RPMI7951 (cell line): Measurements from ENCODE around the gene TSFM. TPM values are rescaled to one million over a fixed set of nuclear protein-coding genes. Genes with fewer than 3 reads are reported as not detected.

ENCODE experiments used
- DNase-seq: peaks from one replicate; pipeline ENCODE4 v3.0.0-alpha.2; 2012; ENCODE audit warnings: low read depth
- total RNA-seq: library from RNA; depleted of rRNA; stranded (reverse); fragments of >200 nt; shearing (Covaris generic); gene quantifications from 2 replicates; pipeline ENCODE4 v1.2.3, GENCODE V29; 2014

Gene TSFM
- total RNA-seq, 1 experiment from 2014 or later, result 43.1 TPM

DNA sequence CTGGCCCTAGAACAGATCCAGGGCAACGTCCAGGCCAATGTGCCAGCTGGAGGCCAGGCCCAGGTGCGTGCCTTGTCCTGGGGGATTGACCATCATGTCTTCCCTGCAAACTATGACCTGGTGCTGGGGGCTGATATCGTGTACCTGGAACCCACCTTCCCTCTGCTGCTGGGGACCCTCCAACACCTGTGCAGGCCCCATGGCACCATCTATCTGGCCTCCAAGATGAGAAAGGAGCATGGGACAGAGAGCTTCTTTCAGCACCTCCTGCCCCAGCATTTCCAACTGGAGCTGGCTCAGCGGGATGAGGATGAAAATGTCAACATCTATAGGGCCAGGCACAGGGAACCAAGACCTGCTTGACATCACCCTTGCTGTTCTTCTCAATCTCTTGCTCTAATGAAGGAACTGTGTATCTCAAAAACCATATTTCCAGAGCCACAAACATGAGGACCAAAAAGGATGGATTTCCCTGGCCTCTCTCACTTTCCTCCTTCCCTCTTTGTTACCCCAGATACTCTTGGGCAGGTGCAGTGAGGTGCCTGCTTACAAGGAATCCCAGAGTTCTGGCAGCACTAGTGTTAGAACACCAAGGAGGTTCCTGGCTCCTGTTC, 2.2 kb upstream of the TSFM start:
- no peak for DNase-seq

DNA sequence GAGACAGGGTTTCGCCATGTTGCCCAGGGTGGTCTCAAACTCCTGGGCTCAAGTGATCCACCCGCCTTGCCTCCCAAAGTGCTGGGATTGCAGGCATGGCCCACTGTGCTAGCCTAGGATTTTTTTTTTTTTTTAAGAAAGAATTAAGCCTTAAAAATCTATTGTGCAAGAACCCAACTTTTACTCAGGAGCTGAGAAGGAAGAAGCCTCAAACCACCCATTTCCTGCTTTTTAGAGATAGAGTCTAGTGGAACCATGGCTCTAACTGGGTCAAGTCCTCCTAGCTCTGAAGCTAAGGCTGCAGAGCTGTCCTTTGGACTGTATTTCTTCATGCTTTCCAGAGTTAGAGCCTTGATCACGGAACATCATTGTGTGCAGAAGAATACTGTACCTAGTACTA, 1.3 kb upstream of the TSFM start:
- DNase-seq, result no peak

DNA sequence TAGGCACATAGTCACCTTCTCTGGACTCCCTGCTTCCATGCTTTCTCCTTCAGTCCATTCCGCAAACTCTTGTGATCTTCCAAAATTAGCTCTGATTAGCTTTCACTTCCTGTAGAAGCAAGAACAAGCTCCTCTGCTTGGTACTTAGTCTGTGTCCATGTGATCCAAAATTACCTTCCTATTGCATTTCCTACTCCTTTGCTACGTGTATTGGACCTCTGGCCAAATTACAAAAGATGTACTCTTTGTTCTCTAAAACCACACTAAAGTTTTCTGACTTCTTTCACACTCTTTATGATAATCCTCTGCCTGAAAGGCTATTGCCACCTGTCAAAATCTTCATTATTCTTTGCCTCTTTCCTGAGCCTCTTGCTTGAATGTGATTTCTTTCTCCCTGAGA, 786 bp upstream of the TSFM start:
- DNase-seq, result no peak

DNA sequence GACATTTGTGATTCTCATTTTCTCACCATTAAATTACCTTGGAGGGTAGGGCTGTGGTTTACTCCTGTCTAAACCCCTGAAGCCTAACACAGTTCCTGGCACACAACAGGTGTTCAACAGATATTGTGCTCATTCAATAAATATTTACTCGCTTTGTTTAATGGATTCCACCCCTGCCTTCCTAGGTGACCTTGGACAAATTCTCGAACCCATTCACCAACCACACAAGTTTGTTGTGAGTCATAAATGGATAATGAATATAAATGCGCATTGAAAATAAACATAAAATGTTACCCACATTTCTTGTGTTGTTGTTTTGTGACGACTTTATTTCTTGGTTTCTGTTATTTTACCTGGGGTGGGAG, 362 bp upstream of the TSFM start:
- no peak for DNase-seq

DNA sequence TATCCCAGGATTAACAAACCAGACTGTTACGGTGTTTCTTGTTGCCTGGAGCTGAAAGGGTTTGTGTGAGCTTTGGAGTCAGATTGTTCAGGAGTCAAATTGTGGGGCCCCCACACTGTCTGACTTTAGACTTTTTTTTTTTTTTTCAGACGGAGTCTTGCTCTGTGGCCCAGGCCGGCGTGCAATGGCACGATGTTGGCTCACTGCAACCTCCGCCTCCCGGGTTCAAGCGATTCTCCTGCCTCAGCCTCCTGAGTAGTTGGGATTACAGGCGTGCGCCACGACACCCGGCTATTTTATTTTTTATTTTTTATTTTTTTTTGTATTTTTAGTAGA, 847 bp downstream of the TSFM start:
- DNase-seq, result no peak

DNA sequence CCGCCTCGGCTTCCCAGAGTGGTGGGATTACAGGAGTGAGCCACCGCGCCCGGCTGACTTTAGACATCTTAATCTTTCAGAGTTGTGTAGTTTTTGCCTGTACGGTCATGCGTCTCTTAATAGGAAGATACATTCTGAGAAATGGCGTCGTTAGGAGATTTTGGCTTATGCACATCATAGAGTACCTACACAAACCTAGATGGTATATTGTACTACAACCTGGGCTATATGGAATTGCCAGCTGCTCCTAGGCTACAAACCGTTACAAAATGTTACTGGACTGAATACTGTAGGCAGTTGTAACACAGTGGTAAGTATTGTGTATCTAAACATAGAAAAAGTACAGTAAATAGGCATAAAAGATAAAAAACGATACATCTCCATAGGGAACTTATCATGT, 1.3 kb downstream of the TSFM start:
- DNase-seq, result no peak

DNA sequence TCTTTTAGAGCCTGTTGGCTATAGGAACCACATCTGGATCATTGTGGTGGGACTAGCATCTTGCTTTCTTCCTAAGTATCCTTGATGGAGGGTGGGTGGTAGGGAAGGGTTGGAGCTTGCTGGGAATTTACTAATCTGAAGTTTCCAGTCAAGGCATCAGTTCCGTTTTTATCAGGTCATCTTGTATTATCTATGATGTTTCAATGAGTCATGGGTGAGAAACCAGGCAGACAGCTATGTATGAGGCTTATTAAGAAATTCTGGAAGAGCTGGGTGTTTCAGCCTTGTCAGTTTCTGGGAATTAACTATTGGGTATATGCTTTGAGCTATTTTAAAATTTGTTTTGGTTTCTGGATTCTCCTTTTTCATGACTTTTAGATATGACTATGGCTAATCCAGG, 11.3 kb downstream of the TSFM start:
- peak; percentile 68 for DNase-seq

DNA sequence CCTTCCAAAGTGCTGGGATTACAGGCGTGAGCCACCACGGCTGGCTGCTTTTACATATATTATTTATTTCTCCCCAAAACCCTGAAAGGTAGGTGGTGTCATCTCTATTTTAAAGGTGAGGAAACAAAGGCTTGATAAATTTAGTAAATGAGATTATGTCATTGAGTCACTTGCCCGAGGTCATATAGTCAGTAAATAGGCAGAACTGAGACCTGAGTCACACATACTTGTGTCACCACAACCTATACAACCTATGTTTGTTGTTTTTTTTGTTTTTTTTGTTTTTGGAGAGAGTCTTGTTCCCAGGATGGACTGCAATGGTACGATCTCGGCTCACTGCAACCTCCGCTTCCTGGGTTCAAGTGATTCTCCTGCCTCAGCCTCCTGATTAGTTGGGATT, 12.8 kb downstream of the TSFM start:
- DNase-seq, result peak; percentile 61

DNA sequence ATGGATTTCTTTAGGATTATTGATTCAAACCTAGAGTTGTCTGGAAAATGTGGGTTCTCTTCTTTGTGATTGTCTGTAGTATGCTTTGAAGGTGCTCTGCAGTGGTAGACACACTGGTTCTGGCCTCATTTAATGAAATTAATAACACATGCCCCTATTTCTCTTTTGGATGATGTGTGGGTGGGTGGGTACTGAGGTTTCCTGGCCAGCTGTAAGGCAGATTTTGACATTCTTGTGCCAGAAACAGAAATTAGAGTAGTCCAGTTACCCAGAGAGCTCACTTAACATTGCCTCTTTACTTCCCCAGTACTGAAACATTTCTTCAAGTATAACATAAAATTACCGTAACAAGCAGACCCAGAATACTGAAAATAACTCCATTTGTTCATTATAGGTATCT, 14.4 kb downstream of the TSFM start:
- DNase-seq, result no peak

DNA sequence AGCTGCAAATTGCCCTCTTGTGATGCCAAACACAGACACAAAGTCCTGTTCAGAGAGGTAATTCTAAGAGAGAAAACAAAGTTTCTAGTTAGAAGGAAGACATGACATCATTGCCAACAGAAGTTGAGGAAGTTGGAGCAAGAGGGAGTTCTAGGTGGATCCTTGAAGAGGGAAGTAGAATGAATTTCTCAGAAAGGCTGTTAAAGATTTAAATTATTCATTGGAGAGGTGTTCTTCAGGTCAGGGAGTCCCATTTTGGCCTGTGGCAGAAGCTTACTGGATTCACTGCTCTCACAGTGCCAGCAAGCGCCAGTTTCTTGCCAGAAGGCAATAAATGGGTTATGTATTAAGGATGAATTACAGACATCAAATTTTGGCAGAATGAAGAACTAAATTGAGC, 15.3 kb downstream of the TSFM start:
- no peak for DNase-seq

DNA sequence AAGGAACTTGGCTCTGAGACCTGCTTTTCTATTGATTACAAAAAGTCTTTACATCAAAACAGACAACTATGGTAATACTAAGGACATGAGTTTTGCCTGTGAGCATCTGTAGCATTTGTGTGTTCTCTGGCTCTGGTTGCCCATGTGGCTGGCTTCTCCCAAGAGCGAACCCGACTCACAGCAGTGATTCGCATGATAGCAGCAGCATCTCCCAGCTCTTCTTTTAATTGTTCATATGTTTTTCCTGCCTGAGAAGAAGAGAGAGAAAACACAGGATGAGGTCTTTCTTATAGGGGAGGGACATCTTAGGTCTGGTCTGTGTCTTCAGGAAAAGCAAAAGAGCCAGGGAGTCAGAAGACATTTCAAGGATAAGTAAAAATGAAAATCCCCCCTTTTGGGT, 18.4 kb downstream of the TSFM start:
- no peak for DNase-seq

DNA sequence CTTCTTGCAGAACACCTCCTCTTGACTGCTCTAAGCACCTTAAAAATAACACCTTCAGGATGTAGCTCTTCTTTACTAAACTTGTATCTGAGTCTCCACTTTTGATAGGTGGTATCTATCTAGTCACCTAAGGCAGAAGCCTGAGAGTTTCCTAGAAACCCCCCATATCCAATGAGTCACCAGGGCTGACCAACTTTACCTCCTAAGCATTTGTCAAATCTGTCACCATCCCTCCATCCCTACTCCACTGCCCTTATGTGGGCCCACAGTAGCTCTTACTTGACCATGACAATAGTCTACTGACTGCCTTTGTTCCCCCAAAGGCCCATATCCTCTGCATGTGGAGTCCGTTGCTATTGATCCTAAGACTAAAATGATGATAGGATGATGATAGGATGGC, 20.0 kb downstream of the TSFM start:
- DNase-seq, result no peak

DNA sequence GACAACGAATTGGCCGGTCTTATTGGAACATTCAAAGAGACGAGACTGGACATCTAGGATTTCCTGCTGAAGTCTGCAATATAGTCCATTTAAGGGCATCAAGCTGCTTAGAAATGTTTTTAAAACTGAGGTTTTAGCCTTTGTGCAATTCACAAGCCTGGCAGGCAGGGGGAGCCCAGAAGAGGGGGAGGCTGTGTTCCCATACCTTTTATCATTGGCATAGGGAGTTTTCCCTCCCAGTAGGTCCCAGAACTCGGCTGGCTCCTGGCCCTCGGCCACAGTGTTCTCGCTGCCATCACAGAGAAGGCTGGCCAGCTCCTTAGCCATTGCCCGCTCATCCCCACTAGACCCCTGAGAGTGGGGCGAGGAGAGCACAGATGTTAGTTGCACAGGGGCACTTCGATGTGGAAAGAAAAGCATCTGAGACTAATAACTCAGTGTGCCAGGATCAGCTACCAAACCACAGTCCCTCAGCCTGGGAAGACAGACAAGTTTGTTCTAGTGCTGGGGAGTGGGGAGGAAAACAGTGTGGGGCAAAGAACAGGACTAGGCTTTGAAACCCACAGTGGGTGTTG, 20.8 kb downstream of the TSFM start:
- DNase-seq, result peak; percentile 41

DNA sequence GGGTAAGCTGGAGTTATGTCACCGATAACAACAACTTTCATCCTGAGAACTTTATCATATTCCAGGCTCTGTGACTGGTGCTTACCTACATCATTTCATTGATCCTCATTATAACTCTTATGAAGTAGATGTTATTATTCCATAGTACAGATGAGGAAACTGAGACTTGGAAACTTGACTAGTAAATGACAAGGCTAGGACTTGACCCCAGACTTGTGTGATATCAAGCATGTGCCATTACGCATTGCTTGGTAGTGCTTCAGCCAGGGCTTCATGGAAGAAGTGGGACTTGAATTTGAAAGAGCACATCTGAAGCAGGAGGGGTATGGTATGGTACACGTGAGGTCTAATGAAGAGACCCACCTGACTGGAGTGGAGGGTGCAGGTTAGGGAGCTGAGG, 24.1 kb downstream of the TSFM start:
- DNase-seq, result no peak

DNA sequence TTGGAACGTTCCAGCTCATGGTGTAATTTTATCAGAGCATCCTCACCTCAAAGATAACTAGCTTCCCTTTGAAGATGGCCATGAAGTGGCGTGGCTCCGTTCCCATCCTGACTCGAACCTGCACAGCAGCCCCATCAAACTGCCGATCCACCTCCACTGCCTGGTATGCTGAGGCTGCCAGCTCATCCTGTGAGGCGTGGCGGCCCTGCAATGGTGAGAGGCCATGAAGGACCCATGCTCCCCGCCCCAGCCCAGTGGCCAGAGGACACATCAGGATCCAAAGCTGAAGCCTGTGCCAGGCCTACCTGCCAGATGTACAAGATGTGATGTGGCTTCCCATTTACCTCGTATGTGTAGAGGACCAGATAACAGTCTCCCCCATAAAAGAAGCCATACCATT, 24.7 kb downstream of the TSFM start:
- no peak for DNase-seq

DNA sequence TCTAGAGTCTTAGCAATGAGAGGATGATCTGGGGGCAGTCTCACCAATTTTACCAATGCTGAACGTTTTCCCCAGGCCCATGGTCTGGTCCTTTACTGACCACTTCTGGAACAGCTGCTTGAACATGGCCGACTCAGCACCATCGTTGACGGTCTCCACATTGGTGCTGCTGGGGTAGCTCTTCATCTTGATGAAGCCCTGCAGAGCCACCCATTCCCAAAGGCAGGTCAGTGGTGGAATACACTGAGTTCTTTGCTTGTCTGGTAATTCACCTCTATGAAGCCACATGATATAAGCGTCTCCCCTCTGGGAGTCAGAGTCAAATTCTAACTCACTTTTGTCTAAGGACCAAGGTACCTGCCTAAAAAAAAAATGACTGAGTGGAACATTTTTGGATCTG, 25.8 kb downstream of the TSFM start:
- DNase-seq, result no peak

DNA sequence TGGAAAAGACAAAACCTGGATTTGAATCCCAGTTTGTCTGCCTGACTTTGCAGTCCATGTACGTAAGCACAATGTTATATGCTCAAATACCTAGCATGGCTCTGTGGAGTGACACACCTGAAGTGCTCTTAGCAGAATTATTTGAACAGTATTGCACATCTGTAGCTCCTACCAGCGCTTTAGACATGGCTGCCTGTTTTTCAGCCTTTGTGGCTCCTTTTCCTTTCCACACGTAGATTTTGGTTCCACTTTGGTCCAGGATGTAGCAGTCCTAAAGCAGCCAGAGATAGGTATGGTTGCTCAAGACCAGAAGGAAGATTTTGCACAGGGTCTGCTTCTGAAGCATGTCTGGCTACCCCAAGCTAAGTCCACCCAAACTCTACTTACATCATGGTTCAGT, 26.8 kb downstream of the TSFM start:
- no peak for DNase-seq

DNA sequence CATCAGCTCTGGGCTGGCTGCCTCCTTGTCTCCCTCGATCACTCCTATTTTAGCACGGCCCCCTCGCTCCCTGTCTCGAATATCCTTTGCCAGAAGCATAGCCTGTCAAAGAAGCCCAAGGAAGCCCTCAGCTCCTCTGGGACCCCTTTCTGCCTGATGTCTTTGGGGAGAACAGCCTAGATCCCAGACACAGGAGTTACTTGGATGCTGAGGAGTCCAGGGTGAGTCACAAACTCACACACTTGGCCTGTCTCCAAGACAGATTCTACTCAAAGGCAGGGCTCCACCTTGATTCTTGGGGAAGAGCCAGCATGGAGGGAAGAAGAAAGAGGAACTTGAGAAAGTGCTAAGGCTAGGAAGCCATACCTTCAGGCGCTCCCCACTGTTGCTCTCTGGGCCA, 27.9 kb downstream of the TSFM start:
- DNase-seq, result peak; percentile 64

DNA sequence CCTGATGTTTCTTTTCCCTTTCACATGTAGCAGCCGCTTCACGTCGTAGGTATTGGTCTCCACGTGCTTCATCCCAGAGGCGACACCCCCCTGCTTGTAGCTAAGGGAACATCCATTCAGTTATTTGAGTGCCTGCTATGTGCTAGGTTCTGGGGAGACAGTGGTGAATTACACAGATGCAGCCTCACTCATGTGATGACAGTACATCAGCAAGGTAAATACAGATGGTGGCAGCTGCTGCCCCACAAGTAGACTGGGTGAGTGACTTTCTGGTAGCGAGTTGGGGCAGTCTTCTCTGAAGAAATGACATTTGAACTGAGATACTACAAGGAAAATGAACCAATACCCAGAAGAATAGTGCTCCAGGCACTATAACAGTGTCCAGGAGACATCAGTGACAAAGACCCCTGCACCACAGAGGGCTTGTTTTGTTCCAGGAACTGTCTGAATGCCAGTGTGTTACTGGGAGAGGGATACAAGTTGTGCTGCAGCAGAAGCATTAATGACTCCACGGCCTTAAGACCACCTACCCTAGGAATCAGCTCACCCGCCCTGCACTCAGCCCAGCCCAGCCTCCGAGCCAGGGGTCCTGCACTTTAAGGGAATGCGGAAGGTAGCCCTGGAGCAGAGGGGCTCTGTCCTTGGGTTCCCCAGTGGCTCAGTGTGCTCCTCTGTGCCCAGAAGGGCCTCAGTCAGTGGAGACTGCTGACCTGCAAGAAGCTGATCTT, 28.6 kb downstream of the TSFM start:
- no peak for DNase-seq

DNA sequence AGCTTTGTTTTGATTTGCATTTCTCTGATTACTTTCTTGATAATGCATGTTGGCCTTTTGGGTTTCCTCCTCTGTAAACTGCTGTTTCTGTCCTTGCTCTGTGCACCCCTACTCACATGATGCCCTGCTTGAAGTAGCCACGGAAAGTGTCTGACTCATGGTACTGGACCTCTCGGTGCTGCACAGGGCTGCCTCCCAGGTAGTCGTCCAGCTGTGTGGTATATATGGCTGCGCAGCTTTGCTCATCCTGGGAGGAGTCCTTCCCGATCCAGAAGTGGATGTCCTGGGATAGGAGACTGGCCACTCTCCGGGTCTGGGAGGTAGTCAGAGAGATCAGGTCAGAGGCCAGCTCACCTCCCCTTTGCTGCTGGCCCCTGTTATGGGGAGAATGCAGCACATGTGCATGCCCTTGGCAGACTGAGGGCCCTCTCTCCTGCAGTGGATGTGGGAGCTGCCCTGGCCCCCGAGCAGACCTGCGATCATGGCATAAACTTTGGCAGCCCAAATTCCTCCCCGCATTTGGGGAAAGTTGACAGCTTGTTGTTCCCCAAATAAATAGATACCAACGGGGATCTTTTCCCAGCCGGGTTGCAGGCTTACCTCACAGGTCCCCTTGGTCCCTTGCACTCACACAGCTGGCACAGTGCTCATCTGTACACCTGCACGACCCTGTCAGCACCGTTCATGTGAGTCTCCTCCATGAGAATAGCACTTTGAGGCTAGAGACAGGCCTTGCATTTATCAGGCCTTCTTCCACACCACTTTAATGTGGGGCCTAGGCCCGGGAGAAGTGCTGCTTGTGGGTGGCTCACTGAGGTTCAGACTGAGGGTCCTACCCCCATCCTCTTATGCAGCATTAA, 30.8 kb downstream of the TSFM start:
- no peak for DNase-seq

DNA sequence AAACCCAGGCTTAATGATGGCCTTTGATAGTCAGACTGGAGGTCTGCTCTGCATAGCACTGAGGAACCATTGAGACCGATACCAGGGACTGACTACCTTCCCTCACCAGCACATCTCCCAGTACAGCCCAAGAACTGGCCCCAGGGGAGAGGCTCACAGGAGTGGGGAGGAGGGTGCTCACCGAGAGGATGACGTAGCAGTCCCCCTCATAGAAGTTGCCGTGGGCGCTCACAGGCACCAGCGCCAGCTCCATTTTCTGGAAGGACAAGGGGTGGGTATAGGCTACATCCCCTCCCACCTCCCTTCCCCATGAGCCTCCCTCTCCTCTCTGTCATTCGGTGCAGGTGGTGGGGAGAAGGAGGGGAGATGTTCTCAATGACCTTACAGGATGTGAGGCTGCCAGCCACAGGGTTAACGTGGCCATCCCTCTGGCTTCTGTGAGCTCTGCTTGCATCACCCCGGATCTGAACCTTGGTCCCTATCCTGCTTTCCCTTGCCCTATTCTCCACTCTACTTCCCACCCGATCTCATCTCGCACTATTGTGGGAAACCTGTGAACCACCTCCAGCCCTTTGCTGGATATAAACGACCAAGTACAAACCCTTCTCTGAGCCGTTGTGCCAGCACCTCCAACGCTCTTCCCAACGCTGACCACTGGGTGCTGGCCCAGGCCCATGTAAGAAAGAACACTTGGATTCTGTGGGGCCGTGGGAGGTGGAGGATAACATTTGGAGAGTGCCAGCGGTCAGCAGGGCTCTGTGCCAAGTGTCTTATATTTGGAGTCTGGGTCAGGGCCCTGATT, 31.6 kb downstream of the TSFM start:
- peak; percentile 41 for DNase-seq
